NCI-H82 (cell line): ENCODE results near the gene MAGI1.
"Not testable (repeated sequence)": the region's sequence is repeated elsewhere in the genome, so short reads cannot be mapped to it uniquely, and the experiment has no call there.

ENCODE experiments used
- DNase-seq: peaks from one replicate; lab custom pipeline; 2025; lab: John Stamatoyannopoulos, UW

Gene MAGI1

GRCh38 chr3:65746848-65747247 lies 291.9 kb downstream of the MAGI1 start:
- DNase-seq = no peak

DNA sequence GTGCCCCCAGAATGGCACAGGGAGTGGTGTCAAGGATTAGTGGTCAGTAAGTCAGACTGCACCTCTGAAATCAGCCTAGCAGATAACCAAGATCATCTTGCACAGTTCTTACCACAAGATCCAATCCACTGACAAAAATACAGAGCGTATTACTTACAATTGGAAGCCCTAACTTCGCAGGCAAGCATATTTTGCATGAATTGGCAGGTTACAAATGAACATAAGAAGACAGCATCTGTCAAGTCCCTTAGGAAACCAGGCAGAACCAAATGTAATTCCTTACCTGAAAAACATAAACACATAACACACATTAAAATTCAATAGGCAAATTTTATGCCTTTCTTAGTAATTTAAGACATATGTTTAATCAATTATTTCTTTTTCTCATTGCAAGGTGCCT lies 293.4 kb downstream of the MAGI1 start:
- no peak for DNase-seq

DNA sequence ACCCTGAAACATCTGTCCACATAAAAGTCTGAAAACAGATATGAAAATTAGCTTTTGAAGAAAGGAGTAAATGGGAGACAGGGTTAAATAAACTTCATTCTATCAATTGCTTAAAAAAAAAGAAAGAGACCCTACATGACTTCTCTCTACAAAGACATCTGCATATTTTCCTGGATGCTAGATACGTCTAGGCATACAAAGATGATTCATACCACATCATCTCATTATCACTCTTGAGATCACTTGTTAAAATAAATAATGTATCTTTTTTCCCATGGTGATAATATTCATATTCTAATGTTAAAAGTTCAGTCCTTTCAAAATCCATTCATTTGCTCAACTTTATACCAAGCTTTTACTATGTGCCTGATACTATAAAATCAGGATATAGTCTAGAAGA lies 295.8 kb downstream of the MAGI1 start:
- no peak for DNase-seq

GRCh38 chr3:65741540-65741939 lies 297.2 kb downstream of the MAGI1 start:
- no peak for DNase-seq

GRCh38 chr3:65739901-65740541 lies 298.7 kb downstream of the MAGI1 start:
- no peak for DNase-seq

DNA sequence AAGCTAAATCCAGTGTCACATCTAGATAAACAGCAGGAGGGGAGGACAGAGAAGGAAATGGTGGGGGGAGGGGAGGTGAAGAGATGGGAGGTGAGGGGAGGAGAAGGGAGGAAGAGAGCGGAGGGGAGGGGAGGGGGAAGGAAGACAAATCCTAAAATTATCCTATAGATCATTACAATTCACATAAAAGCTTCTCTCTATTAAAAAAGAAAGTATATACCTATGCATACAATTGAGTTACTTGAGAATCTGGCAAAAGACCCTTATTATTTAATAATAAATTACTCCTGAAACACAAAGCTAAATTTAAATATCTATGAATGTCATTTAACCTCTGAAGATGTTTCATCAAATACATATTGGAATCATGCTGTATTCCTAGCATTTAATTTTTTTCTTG lies 303.9 kb downstream of the MAGI1 start:
- DNase-seq = peak; percentile 38

DNA sequence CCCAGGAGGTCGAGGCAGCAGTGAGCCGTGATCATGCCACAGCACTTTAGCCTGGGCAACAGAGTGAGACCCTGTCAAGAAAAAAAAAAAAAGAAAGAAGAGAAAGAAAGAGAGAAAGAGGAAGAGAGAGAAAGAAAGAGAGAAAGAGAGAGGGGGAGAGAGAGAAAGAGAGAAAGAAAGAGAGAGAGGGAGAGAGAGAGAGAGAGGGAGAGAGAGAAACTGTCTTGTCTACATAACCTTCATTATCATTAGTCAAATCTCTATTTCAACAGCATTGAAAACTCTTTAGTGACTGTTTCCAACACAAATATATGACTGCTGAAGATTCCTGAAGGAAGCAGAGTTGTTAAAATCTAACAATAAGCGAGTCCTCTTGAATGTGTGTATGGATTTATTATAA lies 304.3 kb downstream of the MAGI1 start:
- DNase-seq = no peak

GRCh38 chr3:65733459-65733858 lies 305.3 kb downstream of the MAGI1 start:
- DNase-seq = no peak

GRCh38 chr3:65732051-65732935 lies 306.4 kb downstream of the MAGI1 start:
- peak; percentile 80 for DNase-seq

DNA sequence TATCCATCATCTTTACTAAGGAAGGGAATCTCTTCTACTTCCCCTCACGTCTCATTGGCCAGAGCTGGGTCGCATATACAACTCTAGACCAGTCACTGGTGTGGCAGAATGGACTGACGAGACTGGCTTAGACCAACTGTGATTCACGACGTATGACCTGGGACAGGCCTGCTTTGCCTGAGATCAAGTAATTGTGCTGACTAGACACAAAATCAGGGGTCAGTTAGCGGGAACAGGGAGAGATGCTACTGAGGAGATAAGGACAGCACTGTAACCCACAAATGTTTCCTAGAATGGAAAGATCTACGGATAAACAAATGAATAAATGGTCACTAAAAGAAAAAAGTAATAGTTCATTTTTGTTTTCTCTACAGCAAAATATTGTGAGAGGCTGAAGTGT lies 308.3 kb downstream of the MAGI1 start:
- DNase-seq = no peak

GRCh38 chr3:65729973-65730372 lies 308.7 kb downstream of the MAGI1 start:
- no peak for DNase-seq

GRCh38 chr3:65729555-65729954 lies 309.2 kb downstream of the MAGI1 start:
- no peak for DNase-seq

DNA sequence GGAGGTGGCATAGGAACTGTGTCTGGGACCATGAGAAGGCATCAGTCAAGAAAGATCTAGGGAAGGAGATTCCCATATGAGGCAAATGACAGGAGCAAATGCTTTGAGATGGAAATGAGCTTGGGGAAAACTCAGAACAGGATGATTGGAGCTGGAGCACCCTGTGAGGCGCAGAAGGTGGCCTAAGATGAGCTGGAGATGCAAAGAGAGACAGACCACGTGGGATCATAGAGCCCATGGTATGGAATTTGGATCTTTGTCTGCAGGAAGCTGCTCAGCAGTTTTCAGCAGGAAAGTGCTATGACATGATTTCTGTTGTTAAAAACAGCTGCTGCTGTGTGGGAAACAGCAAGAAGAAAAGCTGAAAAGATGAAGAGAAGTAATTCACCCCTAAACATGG lies 310.6 kb downstream of the MAGI1 start:
- DNase-seq = no peak

GRCh38 chr3:65723985-65724384 lies 314.7 kb downstream of the MAGI1 start:
- DNase-seq = no peak

DNA sequence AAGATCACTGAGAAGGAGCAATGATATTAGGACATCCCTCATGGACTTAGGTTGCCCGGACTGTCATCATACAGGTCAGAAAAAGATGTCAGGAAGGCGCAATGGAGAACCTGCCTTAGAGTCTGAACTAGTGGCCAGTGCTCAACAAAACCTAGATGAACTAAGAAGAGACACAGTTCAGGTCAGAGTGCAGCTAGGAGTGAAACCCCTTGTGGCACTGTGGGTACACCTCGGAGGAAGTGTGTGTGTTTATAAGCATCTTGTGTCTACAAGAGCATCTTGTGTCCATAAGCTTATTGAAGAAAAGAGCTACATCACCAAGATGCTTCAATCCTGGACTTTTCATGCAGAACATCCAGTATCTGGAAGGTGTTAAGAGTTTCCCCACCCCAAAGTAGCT lies 315.7 kb downstream of the MAGI1 start:
- DNase-seq = no peak

GRCh38 chr3:65720989-65721737 lies 317.6 kb downstream of the MAGI1 start:
- DNase-seq = peak; percentile 76

DNA sequence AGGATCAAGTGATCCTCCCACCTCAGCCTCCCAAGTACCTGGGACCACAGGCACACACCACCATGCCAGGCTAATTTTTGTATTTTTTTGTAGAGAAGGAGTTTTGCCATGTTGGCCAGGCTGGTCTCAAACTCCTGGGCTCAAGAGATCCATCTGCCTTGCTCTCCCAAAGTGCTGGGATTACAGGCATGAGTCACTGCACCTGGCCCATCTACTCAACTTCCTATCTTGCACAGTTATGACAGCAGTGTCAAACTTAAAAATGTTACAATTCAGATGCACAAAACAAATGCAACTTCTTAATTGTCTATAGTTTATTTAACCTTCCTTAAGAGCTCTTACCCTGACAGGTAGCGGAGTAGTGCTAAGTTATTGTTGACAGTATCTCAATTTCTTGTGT lies 319.1 kb downstream of the MAGI1 start:
- not testable (repeated sequence) for DNase-seq

GRCh38 chr3:65717676-65718346 lies 320.9 kb downstream of the MAGI1 start:
- DNase-seq = no peak

DNA sequence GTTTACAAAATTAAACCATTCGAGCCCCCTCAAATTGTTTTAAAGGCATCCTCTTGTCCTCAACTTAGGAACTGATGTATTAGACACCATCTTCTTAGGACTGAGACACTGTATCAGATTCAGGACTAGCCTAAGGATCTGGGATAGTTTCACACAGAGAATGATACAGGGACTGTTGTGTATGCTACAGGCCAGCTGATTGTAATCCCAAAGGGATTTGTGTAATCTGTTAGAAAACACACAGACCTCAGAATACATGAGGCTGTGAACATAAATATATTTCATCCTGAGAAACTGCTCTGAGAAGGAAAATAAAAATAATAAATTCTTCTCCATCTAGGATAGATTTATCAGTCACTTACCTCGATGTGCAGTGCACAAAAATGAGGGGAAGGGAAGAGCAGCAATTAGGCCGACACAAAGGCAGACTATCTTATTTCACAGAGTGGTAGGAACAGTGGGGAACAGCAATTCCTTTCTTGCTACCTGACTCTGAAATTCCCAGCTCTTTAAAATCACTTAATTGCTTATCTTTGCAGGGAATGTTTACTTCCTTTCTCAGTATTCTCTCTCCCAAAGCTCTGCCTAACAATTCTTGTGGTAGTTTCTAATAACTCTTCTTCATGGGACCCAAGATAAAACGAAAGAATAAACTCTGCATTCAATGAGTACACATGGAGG lies 322.5 kb downstream of the MAGI1 start:
- peak; percentile 70 for DNase-seq

GRCh38 chr3:65714134-65714533 lies 324.6 kb downstream of the MAGI1 start:
- no peak for DNase-seq

GRCh38 chr3:65713016-65713415 lies 325.7 kb downstream of the MAGI1 start:
- DNase-seq = no peak

DNA sequence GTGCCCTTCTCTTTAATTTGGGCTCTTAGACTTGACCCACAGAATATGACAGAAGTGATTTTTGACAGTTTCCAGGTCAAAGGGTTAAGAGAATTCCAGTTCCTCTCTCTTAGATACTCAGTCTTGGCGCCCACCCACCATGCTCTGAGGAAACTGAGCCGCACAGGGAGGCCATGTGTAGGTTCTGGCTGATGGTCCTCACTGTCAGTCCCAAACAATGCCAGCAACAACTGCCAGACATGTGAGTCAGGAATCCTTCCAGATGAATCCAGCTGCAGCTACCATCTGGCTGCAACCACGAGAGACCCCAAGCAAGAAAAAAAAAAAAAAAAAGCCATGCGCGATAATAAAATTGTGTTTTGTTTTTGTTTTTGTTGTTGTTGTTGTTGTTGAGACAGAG lies 326.6 kb downstream of the MAGI1 start:
- no peak for DNase-seq
